Measurements from ENCODE around the gene PREPL. TPM values are rescaled to one million over a fixed set of nuclear protein-coding genes. Genes with fewer than 3 reads are reported as not detected.

The PREPL gene
- total and polyA plus RNA-seq, 2 of the 13 experiments (the other 11 are each of a cell fraction or from before 2014, with no cell fraction given) = 19.7 to 34.3 TPM

DNA sequence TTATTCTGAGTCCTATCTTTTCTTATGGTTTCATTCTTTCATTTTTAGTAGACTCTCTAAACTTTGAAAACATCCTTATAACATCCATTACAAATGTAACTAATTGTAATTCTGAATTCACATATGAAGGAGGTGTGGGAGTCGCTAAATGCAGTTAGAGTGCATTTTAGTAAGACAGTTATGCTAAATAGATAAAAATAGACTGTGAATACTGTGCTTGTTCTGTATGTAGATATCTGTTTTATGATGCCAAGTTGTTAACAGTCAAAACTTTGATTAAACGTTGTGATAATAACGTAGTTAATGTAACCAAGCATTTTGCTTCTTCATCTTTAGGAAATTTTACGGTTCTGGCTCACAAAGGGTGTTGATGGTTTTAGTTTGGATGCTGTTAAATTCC is 61.7 kb downstream of the PREPL start:
- no peaks in the 10 kb centered on the region for H3K79me2 ChIP-seq (ENCODE audit: insufficient read depth, low read length)
- no peak overlapping the region for H3K27ac ChIP-seq (ENCODE audit: extremely low read length, insufficient read depth, low read length)
- ATAC-seq (no peak), DNase-seq (ENCODE audit: low spot score) (no peak), FAIRE-seq (no peak)
- intact Hi-C loops (cut with micrococcal nuclease; ENCODE audit: unreplicated experiment) = loop anchor here (10.0 kb wide), 1 partner anchor 135 kb away; the partner anchor contains the start of gene PPM1B
- POLR2A ChIA-PET = no interaction called here
- in situ Hi-C loops (cut with HindIII; ENCODE audit: extremely low pct_ligation_motif_present, low pct_unique_long_range_greater_than_20kb) = no loop called here
- no peak overlapping the region for H3K4me2 ChIP-seq (ENCODE audit: low read depth, low read length)
- peaks cover 16% of the 10 kb centered on the region for H3K4me1 ChIP-seq (ENCODE audit: insufficient read depth, low read length)
- no peak overlapping the region for H2AFZ ChIP-seq (ENCODE audit: low read length)
- no peaks in the 10 kb centered on the region for H3K9me3 ChIP-seq (ENCODE audit: low read length)
- CTCF ChIA-PET (ENCODE audit: low intra/inter-chr PET ratio, low total read pairs) = no interaction called here
- peaks cover 2 to 6% of the 10 kb centered on the region in 2 experiments; a peak in 3 of 5 replicates for H3K27me3 ChIP-seq (ENCODE audit: control insufficient read depth in 1 of 2, insufficient read depth in 2 of 2, low read length in 2 of 2)
- TF ChIP-seq SP140L (CRISPR knock-in tag; IDR thresholded peaks at IDR 0.05; ENCODE audit: borderline replicate concordance) = no peak
- TF ChIP-seq ZNF225 (CRISPR knock-in tag; IDR thresholded peaks at IDR 0.05) = no peak
- no peak for TF ChIP-seq NCOA5 (CRISPR knock-in tag; IDR thresholded peaks at IDR 0.05)
- no peaks in the 10 kb centered on the region for H4K20me1 ChIP-seq (ENCODE audit: insufficient read depth, low read length)
- H3K36me3 ChIP-seq (replicated peaks in 1 of 2; ENCODE audit: control insufficient read depth in 1 of 2, insufficient read depth in 2 of 2, low read length in 2 of 2) = no peaks in the 10 kb centered on the region
- no peak overlapping the region for H3K9ac ChIP-seq (ENCODE audit: insufficient read depth, low read depth, low read length)
- H3K4me3 ChIP-seq (replicated peaks in 1 of 3; ENCODE audit: insufficient read depth in 1 of 3, low read depth in 2 of 3, low read length in 3 of 3) = no peak overlapping the region
- 21% methylated on average over 4 of the region's 4 CpGs for WGBS (ENCODE audit: low lambda C conversion rate)
- BruUV-seq (replicated peaks) = no TSS peak

GRCh38 chr2:44297431-44297830 is 63.9 kb downstream of the PREPL start:
- ChIA-PET POLR2A (no interaction called here), CTCF (ENCODE audit: low intra/inter-chr PET ratio, low total read pairs) (no interaction called here)
- FAIRE-seq = no peak
- in situ Hi-C loops (cut with HindIII; ENCODE audit: extremely low pct_ligation_motif_present, low pct_unique_long_range_greater_than_20kb) = no loop called here
- H3K79me2 ChIP-seq (ENCODE audit: insufficient read depth, low read length) = no peaks in the 10 kb centered on the region
- no TSS peak for BruUV-seq (replicated peaks)
- H2AFZ ChIP-seq (ENCODE audit: low read length) = no peak overlapping the region
- peaks cover 2 to 6% of the 10 kb centered on the region in 2 experiments; a peak in 3 of 5 replicates for H3K27me3 ChIP-seq (ENCODE audit: control insufficient read depth in 1 of 2, insufficient read depth in 2 of 2, low read length in 2 of 2)
- H3K4me2 ChIP-seq (ENCODE audit: low read depth, low read length) = no peak overlapping the region
- H3K4me3 ChIP-seq (replicated peaks in 1 of 3; ENCODE audit: insufficient read depth in 1 of 3, low read depth in 2 of 3, low read length in 3 of 3) = no peak overlapping the region
- no peak for TF ChIP-seq CBX5 (CRISPR knock-in tag; IDR thresholded peaks at IDR 0.05; ENCODE audit: borderline replicate concordance)
- no peak overlapping the region for H3K27ac ChIP-seq (ENCODE audit: extremely low read length, insufficient read depth, low read length)
- no peak for ATAC-seq
- H3K9me3 ChIP-seq (ENCODE audit: low read length) = no peaks in the 10 kb centered on the region
- H3K4me1 ChIP-seq (ENCODE audit: insufficient read depth, low read length) = peaks cover 23% of the 10 kb centered on the region
- H3K36me3 ChIP-seq (replicated peaks in 1 of 2; ENCODE audit: control insufficient read depth in 1 of 2, insufficient read depth in 2 of 2, low read length in 2 of 2) = no peaks in the 10 kb centered on the region
- 27% methylated on average over 2 of the region's 2 CpGs for WGBS (ENCODE audit: low lambda C conversion rate)
- H3K9ac ChIP-seq (ENCODE audit: insufficient read depth, low read depth, low read length) = no peak overlapping the region
- no peak for DNase-seq (ENCODE audit: low spot score)
- no peaks in the 10 kb centered on the region for H4K20me1 ChIP-seq (ENCODE audit: insufficient read depth, low read length)
- intact Hi-C loops (cut with micrococcal nuclease; ENCODE audit: unreplicated experiment) = loop anchor here (10.0 kb wide), 1 partner anchor 133 kb away; the partner anchor contains the start of gene PPM1B
